ENCODE measurements around the gene RFESD.

DNA sequence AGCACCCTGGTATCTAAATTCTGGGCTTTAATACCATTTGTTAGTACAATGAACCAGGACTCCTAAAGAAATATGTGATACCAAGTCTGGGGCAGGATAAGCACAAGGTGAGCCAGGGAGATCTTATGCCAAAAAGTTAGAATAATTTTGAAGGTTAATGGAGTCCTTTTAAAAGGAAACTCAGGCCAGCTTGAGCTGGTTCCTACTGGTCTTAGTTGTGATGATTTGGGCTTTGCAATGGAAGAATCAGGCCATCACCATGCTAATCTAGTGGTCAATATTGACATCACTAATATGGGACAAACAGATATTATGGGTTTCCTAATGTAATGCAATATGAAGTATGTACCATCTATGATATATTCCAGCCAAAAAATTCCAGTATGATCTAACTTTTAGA is 43.8 kb downstream of the RFESD start:
- TF ChIP-seq POLR2AphosphoS5 (IDR thresholded peaks at IDR 0.05; ENCODE audit: low read depth, low read length) (no peak), TCF7L2 (IDR thresholded peaks at IDR 0.05; ENCODE audit: low read depth, low read length) (no peak)
- TF ChIP-seq, protein P1, sequence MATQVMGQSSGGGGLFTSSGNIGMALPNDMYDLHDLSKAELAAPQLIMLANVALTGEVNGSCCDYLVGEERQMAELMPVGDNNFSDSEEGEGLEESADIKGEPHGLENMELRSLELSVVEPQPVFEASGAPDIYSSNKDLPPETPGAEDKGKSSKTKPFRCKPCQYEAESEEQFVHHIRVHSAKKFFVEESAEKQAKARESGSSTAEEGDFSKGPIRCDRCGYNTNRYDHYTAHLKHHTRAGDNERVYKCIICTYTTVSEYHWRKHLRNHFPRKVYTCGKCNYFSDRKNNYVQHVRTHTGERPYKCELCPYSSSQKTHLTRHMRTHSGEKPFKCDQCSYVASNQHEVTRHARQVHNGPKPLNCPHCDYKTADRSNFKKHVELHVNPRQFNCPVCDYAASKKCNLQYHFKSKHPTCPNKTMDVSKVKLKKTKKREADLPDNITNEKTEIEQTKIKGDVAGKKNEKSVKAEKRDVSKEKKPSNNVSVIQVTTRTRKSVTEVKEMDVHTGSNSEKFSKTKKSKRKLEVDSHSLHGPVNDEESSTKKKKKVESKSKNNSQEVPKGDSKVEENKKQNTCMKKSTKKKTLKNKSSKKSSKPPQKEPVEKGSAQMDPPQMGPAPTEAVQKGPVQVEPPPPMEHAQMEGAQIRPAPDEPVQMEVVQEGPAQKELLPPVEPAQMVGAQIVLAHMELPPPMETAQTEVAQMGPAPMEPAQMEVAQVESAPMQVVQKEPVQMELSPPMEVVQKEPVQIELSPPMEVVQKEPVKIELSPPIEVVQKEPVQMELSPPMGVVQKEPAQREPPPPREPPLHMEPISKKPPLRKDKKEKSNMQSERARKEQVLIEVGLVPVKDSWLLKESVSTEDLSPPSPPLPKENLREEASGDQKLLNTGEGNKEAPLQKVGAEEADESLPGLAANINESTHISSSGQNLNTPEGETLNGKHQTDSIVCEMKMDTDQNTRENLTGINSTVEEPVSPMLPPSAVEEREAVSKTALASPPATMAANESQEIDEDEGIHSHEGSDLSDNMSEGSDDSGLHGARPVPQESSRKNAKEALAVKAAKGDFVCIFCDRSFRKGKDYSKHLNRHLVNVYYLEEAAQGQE (IDR thresholded peaks at IDR 0.05; ENCODE audit: insufficient read depth in 1 of 2, low read depth in 2 of 2, low read length in 1 of 2): no peak
- TF ChIP-seq, protein P2, sequence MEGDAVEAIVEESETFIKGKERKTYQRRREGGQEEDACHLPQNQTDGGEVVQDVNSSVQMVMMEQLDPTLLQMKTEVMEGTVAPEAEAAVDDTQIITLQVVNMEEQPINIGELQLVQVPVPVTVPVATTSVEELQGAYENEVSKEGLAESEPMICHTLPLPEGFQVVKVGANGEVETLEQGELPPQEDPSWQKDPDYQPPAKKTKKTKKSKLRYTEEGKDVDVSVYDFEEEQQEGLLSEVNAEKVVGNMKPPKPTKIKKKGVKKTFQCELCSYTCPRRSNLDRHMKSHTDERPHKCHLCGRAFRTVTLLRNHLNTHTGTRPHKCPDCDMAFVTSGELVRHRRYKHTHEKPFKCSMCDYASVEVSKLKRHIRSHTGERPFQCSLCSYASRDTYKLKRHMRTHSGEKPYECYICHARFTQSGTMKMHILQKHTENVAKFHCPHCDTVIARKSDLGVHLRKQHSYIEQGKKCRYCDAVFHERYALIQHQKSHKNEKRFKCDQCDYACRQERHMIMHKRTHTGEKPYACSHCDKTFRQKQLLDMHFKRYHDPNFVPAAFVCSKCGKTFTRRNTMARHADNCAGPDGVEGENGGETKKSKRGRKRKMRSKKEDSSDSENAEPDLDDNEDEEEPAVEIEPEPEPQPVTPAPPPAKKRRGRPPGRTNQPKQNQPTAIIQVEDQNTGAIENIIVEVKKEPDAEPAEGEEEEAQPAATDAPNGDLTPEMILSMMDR (IDR thresholded peaks at IDR 0.05): no peak

All from Panc1 (cell line).